ENCODE measurements around the gene RFX8.
"Not testable (repeated sequence)": the region's sequence is repeated elsewhere in the genome, so short reads cannot be mapped to it uniquely, and the experiment has no call there.

The RFX8 gene

GRCh38 chr2:101372792-101373191, 102.1 kb downstream of the RFX8 start:
- DNase-seq = no peak

- no peak for DNase-seq
Measured at GRCh38 chr2:101371636-101372035, 103.3 kb downstream of the RFX8 start.

- no peak for DNase-seq
Measured at GRCh38 chr2:101369100-101369499, 105.8 kb downstream of the RFX8 start.

- DNase-seq = no peak
Measured at GRCh38 chr2:101368376-101368775, 106.5 kb downstream of the RFX8 start.

GRCh38 chr2:101367508-101367907, 107.4 kb downstream of the RFX8 start:
- no peak for DNase-seq

GRCh38 chr2:101364878-101365277, 110.0 kb downstream of the RFX8 start:
- DNase-seq = no peak

GRCh38 chr2:101362777-101363176, 112.1 kb downstream of the RFX8 start:
- DNase-seq = no peak

GRCh38 chr2:101362316-101362715, 112.6 kb downstream of the RFX8 start:
- DNase-seq = no peak

GRCh38 chr2:101361522-101361921, 113.4 kb downstream of the RFX8 start:
- peak; percentile 51 for DNase-seq

- no peak for DNase-seq
Measured at GRCh38 chr2:101361121-101361520, 113.8 kb downstream of the RFX8 start.

GRCh38 chr2:101360232-101360631, 114.7 kb downstream of the RFX8 start:
- DNase-seq = no peak

GRCh38 chr2:101359410-101359954, 115.4 kb downstream of the RFX8 start:
- no peak for DNase-seq

- DNase-seq = no peak
Measured at GRCh38 chr2:101357376-101357775, 117.5 kb downstream of the RFX8 start.

- no peak for DNase-seq
Measured at GRCh38 chr2:101356521-101356920, 118.4 kb downstream of the RFX8 start.

- DNase-seq = no peak
Measured at GRCh38 chr2:101356055-101356454, 118.9 kb downstream of the RFX8 start.

GRCh38 chr2:101355401-101356054, 119.4 kb downstream of the RFX8 start:
- DNase-seq = no peak

GRCh38 chr2:101354420-101355311, 120.2 kb downstream of the RFX8 start:
- no peak for DNase-seq

GRCh38 chr2:101352631-101353030, 122.3 kb downstream of the RFX8 start:
- not testable (repeated sequence) for DNase-seq

GRCh38 chr2:101351207-101351606, 123.7 kb downstream of the RFX8 start:
- no peak for DNase-seq

GRCh38 chr2:101349893-101350662, 124.8 kb downstream of the RFX8 start:
- no peak for DNase-seq

GRCh38 chr2:101348883-101349282, 126.0 kb downstream of the RFX8 start:
- no peak for DNase-seq

Measured in CD4-positive, alpha-beta T cell treated with Interleukin-6 for 4 hours (primary cell).